ENCODE results near the gene ZNF382.

- TF ChIP-seq, protein P1, sequence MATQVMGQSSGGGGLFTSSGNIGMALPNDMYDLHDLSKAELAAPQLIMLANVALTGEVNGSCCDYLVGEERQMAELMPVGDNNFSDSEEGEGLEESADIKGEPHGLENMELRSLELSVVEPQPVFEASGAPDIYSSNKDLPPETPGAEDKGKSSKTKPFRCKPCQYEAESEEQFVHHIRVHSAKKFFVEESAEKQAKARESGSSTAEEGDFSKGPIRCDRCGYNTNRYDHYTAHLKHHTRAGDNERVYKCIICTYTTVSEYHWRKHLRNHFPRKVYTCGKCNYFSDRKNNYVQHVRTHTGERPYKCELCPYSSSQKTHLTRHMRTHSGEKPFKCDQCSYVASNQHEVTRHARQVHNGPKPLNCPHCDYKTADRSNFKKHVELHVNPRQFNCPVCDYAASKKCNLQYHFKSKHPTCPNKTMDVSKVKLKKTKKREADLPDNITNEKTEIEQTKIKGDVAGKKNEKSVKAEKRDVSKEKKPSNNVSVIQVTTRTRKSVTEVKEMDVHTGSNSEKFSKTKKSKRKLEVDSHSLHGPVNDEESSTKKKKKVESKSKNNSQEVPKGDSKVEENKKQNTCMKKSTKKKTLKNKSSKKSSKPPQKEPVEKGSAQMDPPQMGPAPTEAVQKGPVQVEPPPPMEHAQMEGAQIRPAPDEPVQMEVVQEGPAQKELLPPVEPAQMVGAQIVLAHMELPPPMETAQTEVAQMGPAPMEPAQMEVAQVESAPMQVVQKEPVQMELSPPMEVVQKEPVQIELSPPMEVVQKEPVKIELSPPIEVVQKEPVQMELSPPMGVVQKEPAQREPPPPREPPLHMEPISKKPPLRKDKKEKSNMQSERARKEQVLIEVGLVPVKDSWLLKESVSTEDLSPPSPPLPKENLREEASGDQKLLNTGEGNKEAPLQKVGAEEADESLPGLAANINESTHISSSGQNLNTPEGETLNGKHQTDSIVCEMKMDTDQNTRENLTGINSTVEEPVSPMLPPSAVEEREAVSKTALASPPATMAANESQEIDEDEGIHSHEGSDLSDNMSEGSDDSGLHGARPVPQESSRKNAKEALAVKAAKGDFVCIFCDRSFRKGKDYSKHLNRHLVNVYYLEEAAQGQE (IDR thresholded peaks at IDR 0.05; ENCODE audit: low read depth) = no peak
- no peak for TF ChIP-seq TEAD4 (IDR thresholded peaks at IDR 0.05)
- TF ChIP-seq NFIC (IDR thresholded peaks at IDR 0.05) = no peak
- no peak for TF ChIP-seq TAF1 (IDR thresholded peaks at IDR 0.05; ENCODE audit: low read depth)
These were observed 27.7 kb upstream of the ZNF382 start for GRCh38 chr19:36577271-36577996.
